Hepatocyte (in vitro differentiated cells): ENCODE data around the gene SMARCD2. TPM values are rescaled to one million over a fixed set of nuclear protein-coding genes. Genes with fewer than 3 reads are reported as not detected.

ENCODE experiments used
- polyA plus RNA-seq: library from polyadenylated mRNA; unstranded; fragments of >200 nt; fragmentation: Nextera tagmentation; extraction: Ambion mirVana; gene quantifications from 2 replicates; pipeline ENCODE4 v1.2.1, GENCODE V29; 2016
- small RNA-seq: library from RNA; depleted of rRNA; stranded (forward); fragments of <200 nt; gene quantifications from one replicate; pipeline ENCODE3, GENCODE V24; 2014
- total RNA-seq: library from RNA; depleted of rRNA; stranded (reverse); fragments of >200 nt; gene quantifications from 2 replicates; pipeline ENCODE4 v1.2.3, GENCODE V29; 2014

SMARCD2 gene
- total and polyA plus RNA-seq, 2 experiments from 2014 or later: 52.9 to 65.7 TPM

Small RNAs within 50 kb of the gene (small RNA-seq; reads per million reads assigned to genes)
- gene AC040958.1: not detected

Other genes with a start within 250 kb of the SMARCD2 start
- gene TACO1, start 241.8 kb downstream of the SMARCD2 start, total RNA-seq: 17.0 and 20.2 TPM in 2 replicates
- gene TACO1, start 241.8 kb downstream of the SMARCD2 start, polyA plus RNA-seq: 23.8 and 32.2 TPM in 2 replicates
- gene MAP3K3, start 220.3 kb downstream of the SMARCD2 start, total RNA-seq: 13.4 and 15.6 TPM in 2 replicates
- 15.3 and 15.5 TPM in 2 replicates for gene MAP3K3, start 220.3 kb downstream of the SMARCD2 start, polyA plus RNA-seq
- 14.5 and 20.7 TPM in 2 replicates for gene LIMD2, start 142.6 kb downstream of the SMARCD2 start, total RNA-seq
- 31.1 and 35.3 TPM in 2 replicates for gene LIMD2, start 142.6 kb downstream of the SMARCD2 start, polyA plus RNA-seq
- 15.3 and 19.9 TPM in 2 replicates for gene STRADA, start 100.9 kb downstream of the SMARCD2 start, total RNA-seq
- 24.4 and 27.6 TPM in 2 replicates for gene STRADA, start 100.9 kb downstream of the SMARCD2 start, polyA plus RNA-seq
- 79.6 and 82.7 TPM in 2 replicates for gene CCDC47, start 69.1 kb downstream of the SMARCD2 start, total RNA-seq
- gene CCDC47, start 69.1 kb downstream of the SMARCD2 start, polyA plus RNA-seq: 60.1 and 77.8 TPM in 2 replicates
- gene DDX42, start 68.5 kb downstream of the SMARCD2 start, total RNA-seq: 67.6 and 79.9 TPM in 2 replicates
- 31.1 and 36.4 TPM in 2 replicates for gene DDX42, start 68.5 kb downstream of the SMARCD2 start, polyA plus RNA-seq
- gene PSMC5, start 15.3 kb downstream of the SMARCD2 start, total RNA-seq: 37.3 and 46.6 TPM in 2 replicates
- 129 and 132 TPM in 2 replicates for gene PSMC5, start 15.3 kb downstream of the SMARCD2 start, polyA plus RNA-seq
- 27.0 and 28.5 TPM in 2 replicates for gene FTSJ3, start 15.0 kb downstream of the SMARCD2 start, total RNA-seq
- 28.5 and 30.0 TPM in 2 replicates for gene FTSJ3, start 15.0 kb downstream of the SMARCD2 start, polyA plus RNA-seq
- gene CSH2, start 31.0 kb upstream of the SMARCD2 start, total RNA-seq: 1.4 and 2.8 TPM in 2 replicates
- 0.84 TPM in 1 of 2 replicates, not detected in the other for gene CSH2, start 31.0 kb upstream of the SMARCD2 start, polyA plus RNA-seq
- not detected in 2 replicates for gene GH2, start 39.3 kb upstream of the SMARCD2 start, total RNA-seq
- gene GH2, start 39.3 kb upstream of the SMARCD2 start, polyA plus RNA-seq: 1.8 TPM in 1 of 2 replicates, not detected in the other
- 0.92 and 1.1 TPM in 2 replicates for gene CSH1, start 53.9 kb upstream of the SMARCD2 start, total RNA-seq
- 0.26 TPM in 1 of 2 replicates, not detected in the other for gene CSH1, start 53.9 kb upstream of the SMARCD2 start, polyA plus RNA-seq
- not detected in 2 replicates for gene CSHL1, start 68.6 kb upstream of the SMARCD2 start, total RNA-seq
- not detected in 2 replicates for gene CSHL1, start 68.6 kb upstream of the SMARCD2 start, polyA plus RNA-seq
- gene GH1, start 76.2 kb upstream of the SMARCD2 start, total RNA-seq: not detected in 2 replicates
- gene GH1, start 76.2 kb upstream of the SMARCD2 start, polyA plus RNA-seq: not detected in 2 replicates
- gene CD79B, start 89.6 kb upstream of the SMARCD2 start, total RNA-seq: 0.57 TPM in 1 of 2 replicates, not detected in the other
- gene CD79B, start 89.6 kb upstream of the SMARCD2 start, polyA plus RNA-seq: 1.2 TPM in 2 replicates
- under 0.01 and 0.07 TPM in 2 replicates for gene SCN4A, start 130.2 kb upstream of the SMARCD2 start, total RNA-seq
- not detected in 2 replicates for gene SCN4A, start 130.2 kb upstream of the SMARCD2 start, polyA plus RNA-seq
- gene PRR29, start 155.7 kb upstream of the SMARCD2 start, total RNA-seq: 0.13 and 0.36 TPM in 2 replicates
- 0.62 and 1.4 TPM in 2 replicates for gene PRR29, start 155.7 kb upstream of the SMARCD2 start, polyA plus RNA-seq
- gene ICAM2, start 177.9 kb upstream of the SMARCD2 start, total RNA-seq: 6.0 and 8.4 TPM in 2 replicates
- gene ICAM2, start 177.9 kb upstream of the SMARCD2 start, polyA plus RNA-seq: 2.7 and 3.4 TPM in 2 replicates